ENCODE data around the gene MXD3. TPM values are rescaled to one million over a fixed set of nuclear protein-coding genes. Genes with fewer than 3 reads are reported as not detected.

MXD3 gene
- polyA plus RNA-seq, 4 donors, result 10.9 to 24.6 (median 16.3) TPM

DNA sequence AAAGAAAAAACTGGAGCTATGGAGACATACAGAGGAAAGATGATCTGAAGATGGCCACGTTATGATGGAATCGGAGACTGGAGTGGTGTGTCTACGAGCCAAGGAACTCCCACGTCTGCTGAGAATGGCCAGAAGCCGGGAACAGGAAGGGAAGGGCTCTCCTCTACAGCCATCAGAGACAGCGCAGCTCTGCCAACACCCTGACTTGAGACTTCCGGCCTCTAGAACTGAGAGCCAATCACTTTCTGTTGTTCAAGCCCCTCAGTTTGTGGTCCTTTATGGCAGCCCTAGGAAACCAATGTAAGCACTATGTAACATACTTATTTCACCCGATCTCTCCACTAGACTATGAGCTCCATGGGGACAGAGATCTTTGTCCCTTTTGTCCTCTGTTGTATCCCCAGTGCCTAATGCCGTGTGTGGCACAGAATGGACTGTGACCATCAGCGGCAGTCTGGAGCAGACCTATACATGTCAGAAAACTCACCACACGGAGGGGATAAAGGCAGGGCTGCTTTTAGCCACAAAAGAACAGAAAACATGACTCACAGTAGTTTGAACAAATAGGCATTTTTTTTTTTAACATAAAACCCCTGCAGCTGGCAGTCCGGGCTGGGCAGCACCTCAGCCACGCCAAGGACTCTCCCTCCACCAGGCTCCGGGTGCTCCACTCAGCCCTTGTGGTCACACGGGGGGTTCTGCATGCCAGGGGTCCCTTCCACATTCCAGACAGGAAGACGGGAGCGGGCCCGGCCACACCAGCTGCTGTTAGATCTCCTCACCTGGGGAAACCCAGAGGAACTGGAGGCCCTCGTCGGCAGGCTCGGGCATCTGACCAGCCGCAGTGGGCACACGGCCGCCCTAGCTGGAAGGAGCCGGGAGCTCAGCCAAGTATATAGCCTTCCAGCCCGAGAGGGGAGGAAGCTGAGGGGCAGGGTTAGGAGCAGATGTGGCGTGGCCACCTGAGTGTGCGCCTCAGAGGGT lies 16.1 kb upstream of the MXD3 start:
- DNase-seq (ENCODE audit: low read depth in 4 of 4, low spot score in 3 of 4), result no peak

GRCh38 chr5:177325868-177326381 lies 14.2 kb upstream of the MXD3 start:
- no peak for DNase-seq (ENCODE audit: low read depth in 4 of 4, low spot score in 3 of 4)

DNA sequence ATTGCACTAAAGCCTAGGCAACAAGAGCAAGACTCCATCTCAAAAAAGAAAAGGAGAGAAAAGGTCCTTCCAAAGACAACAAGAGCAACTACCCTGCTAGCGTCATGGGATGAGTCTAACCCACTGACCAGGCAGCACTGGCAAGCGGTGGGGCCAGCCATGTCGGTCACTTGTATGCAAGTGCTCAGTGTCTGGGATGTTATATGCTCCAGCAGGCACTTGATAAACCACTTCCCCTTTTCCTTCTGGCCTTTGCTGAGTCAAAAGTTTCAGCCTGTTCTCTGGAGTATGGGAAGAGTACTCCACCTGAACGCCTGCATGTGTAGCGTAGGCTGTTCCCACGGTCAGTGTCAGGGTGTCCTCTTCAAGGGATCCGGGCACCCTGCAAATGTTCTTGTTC lies 9.2 kb upstream of the MXD3 start:
- no peak for DNase-seq (ENCODE audit: low read depth in 4 of 4, low spot score in 3 of 4)

GRCh38 chr5:177319913-177320588 lies 8.4 kb upstream of the MXD3 start:
- no peak for DNase-seq (ENCODE audit: low read depth in 4 of 4, low spot score in 3 of 4)

GRCh38 chr5:177317959-177318377 lies 6.3 kb upstream of the MXD3 start:
- DNase-seq (ENCODE audit: low read depth in 4 of 4, low spot score in 3 of 4), result peak in 2 of 4 donors; percentile 42 to 49

DNA sequence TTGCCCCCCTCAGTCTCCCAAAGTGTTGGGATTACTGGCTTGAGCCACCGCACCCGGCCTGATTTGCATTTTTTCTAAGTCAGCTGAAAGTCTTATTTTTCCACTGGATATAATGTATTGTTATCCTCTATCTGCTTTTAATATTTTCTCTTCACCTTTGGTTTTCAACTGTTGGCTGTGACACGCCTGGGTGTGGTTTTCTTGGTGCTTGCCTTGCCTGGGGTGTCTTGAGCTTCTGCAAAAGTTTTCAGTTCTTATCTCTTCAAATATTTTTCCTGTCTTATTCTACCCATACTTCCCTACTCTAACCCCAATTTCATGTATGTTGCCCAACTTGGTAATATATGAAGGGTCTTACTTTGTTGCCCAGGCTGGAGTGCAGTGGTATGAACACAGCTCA lies 4.3 kb upstream of the MXD3 start:
- no peak for DNase-seq (ENCODE audit: low read depth in 4 of 4, low spot score in 3 of 4)

DNA sequence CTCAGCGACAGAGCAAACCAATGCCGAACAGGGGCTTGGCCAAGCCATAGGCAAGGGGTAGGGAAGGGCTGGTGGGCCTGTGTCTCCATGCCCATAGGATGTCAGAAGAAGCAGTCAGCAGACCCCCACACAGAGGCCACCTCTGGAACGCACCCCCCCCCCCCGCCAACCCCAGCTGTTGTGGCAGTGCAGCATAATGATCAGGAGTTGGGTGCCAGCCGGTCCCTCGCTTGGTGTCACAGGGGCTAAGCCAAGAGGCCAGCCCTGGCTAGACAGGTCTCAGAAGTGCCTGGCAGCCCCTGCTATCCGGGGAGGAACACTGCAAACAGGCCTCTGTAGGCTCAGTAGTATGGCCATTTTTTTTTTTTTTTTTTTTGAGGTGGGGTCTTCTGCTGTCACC lies 3.7 kb upstream of the MXD3 start:
- DNase-seq (ENCODE audit: low read depth in 4 of 4, low spot score in 3 of 4), result no peak

DNA sequence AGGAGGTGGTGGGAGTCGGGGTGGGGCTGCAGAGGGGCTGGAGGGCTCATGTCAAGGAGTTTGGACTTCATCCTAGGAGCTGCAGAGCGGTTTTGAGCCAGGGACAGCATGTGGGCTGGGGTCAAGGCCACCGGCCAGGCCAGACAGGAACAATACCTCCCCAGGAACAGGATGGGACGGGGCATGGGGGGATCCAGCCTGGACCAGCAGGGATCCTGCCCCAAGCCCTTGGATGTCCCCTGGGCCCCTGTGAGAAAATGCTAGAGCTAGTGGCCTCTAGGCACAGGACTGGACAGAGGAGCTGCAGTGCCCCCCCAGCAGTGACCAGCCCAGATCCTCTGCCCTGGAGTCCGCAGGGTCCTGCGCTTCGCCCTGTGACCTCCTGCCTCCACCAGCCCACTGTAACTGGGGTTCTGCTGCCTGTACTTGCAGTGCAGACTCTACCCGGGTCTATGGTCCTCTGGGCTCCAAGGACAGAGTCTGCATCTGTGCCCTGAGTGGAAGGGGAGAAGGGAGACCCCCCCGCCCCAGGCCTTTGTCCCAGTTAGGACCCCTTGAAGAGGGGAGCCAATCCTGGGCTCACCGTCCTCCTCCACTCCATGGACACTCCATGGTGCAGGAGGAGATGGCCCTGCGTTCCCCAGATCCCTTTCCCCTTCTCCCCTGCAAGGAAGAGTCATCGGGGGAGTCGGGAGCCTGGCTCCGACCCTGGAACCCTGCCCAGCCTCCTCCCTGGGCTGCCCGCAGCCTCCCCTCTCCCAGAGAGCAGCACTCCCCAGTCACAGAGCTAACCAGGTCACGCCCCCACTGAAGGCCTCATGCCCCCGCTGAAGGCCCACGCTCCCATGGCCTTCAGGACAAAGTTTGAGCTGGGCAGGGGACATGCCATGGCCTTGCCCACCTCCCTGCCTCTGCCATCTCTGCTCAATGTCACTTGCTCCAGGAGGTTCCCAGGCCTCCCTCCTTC lies 3.0 kb upstream of the MXD3 start:
- no peak for DNase-seq (ENCODE audit: low read depth in 4 of 4, low spot score in 3 of 4)

DNA sequence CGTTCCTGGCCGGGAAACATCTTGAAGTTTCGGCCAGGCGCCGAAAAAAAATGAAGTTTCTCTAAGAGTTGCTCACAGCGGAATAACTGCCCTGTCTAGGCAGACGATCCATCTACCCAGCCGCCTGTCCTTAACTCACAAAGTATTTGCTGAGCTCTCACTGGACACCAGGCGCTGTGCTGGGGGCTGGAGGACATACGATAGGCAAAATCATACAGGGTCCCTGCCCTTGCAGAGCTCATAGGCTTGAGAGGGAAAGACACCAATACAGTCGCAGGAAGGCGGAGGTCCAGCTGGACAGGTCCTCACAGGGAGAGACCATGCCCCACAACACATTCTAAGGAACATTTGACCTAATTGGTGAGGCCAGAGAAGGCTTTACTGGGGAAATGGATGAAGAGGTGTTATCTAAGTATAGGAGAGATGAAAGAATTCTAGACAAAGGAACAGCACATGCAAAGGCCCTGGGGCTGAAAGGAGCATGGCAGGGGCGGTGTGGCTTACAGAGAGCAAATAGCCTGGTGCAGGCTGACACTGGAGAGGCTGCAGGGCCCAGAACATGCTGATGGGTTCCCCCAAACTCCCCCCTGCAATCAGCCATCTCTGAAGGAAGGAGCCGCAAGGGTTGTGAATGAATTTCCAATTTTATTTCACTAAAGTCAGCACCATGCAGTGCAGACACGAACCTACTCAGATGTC lies 2.0 kb upstream of the MXD3 start:
- no peak for DNase-seq (ENCODE audit: low read depth in 4 of 4, low spot score in 3 of 4)

DNA sequence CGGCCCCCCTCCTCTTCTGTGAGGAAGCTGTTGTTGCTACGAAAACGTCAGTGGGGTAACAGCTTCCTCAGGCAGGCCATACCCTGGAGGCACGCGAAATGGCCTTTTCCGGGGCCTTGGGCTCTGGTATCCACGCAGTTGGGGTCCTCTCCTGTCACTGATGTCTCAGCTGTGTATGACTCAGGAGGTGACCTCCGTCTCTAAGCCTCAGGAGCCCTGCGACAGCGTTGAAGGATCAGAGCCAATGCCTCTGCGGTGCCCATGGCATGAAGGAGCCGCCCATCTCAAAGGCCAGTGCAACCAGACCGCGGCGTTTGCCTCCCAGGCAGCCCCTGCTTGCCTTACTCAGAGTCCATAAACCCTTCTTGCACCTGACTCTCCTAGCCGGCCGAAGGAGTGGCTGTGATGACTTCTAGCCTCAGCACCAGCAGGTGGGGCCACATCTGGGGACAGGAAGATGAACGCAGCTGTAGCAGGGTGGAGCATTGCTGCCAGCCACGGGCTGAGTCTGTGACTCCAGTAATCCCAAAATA lies 1.0 kb upstream of the MXD3 start:
- no peak for DNase-seq (ENCODE audit: low read depth in 4 of 4, low spot score in 3 of 4)

- no peak for DNase-seq (ENCODE audit: low read depth in 4 of 4, low spot score in 3 of 4)
These were observed 341 bp downstream of the MXD3 start for GRCh38 chr5:177311392-177311722.

- no peak for DNase-seq (ENCODE audit: low read depth in 4 of 4, low spot score in 3 of 4)
These were observed 824 bp downstream of the MXD3 start for GRCh38 chr5:177310757-177311391.

GRCh38 chr5:177310332-177310731 lies 1.4 kb downstream of the MXD3 start:
- DNase-seq (ENCODE audit: low read depth in 4 of 4, low spot score in 3 of 4), result no peak

- DNase-seq (ENCODE audit: low read depth in 4 of 4, low spot score in 3 of 4), result no peak
These were observed 2.1 kb downstream of the MXD3 start for GRCh38 chr5:177309351-177310191.

GRCh38 chr5:177308740-177309139 lies 3.0 kb downstream of the MXD3 start:
- DNase-seq (ENCODE audit: low read depth in 4 of 4, low spot score in 3 of 4), result no peak

DNA sequence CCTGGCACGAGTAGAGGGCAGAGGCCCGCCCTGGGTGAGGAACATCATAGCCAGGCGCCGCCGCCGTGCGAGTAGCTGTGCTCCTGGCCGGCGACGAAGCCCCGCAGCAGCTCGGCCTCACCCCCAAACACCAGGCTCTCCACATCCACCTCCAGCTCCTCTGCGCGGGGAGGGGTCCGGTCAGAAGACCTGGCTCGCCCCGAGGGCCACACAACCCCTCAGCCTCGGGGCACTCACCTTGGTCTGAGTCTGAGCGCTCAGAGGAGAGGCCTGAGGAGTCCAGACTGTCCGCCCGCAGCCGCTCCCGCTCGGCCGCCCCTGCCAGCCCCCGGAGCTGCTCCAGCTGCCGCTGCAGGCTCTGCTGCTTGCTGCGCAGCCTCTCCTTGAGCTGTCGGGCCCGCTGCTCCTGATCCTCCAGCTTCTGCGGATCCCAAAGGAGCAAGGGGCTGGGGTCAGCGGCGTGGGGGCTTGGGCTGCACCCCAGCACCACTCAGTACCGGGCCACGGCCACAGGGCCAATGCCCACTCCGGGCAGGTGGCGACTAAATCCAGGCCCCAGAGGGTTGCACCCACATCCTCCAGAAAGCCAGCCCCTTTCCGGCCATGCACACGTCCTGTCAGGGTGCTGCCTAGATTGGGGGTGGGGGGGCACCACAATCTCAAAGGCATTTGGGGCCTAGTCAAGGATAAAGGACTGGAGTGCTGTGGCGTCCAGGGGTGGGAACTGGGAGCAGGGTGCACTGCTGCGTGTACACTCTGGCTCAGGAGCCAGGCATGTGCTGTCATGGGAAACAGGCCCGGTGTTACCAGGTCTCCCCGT lies 3.9 kb downstream of the MXD3 start:
- DNase-seq (ENCODE audit: low read depth in 4 of 4, low spot score in 3 of 4), result no peak
